GM13977 (cell line): ENCODE measurements around the gene HGF.

Source experiments
- DNase-seq: peaks from one replicate; pipeline ENCODE4 v3.0.0; 2012; ENCODE audit warnings: low spot score
- CTCF ChIP-seq: IDR thresholded peaks from 2 replicates; pipeline ENCODE4 v1.5.1; 2012; ENCODE audit warnings: mild to moderate bottlenecking, control low read depth; ENCODE audit not compliant: insufficient read depth; ENCODE audit errors: extremely low read depth, missing control alignments
- in situ Hi-C: fragments of 300-500 bp; cut with MboI; formaldehyde crosslinking; loops from one replicate; pipeline ENCODE4 v1.12.0; 2022; ENCODE audit warnings: low sequenced_read_pairs, low pct_unique_long_range_greater_than_20kb, mixed read lengths, inconsistent platforms; ENCODE audit not compliant: unreplicated experiment

The HGF gene

GRCh38 chr7:81688622-81689411, 81.0 kb downstream of the HGF start:
- no peak for TF ChIP-seq CTCF
- in situ Hi-C loops, result no loop called here
- DNase-seq, result no peak

- DNase-seq, result no peak
- TF ChIP-seq CTCF, result no peak
- in situ Hi-C loops, result no loop called here
These were observed 82.8 kb downstream of the HGF start for GRCh38 chr7:81687062-81687461.

GRCh38 chr7:81685270-81685868, 84.5 kb downstream of the HGF start:
- no peak for TF ChIP-seq CTCF
- no peak for DNase-seq
- in situ Hi-C loops, result no loop called here

GRCh38 chr7:81684514-81685269, 85.2 kb downstream of the HGF start:
- in situ Hi-C loops, result no loop called here
- no peak for TF ChIP-seq CTCF
- DNase-seq, result peak; percentile 1

GRCh38 chr7:81684033-81684432, 85.8 kb downstream of the HGF start:
- no peak for TF ChIP-seq CTCF
- in situ Hi-C loops, result no loop called here
- DNase-seq, result no peak

GRCh38 chr7:81682873-81683272, 87.0 kb downstream of the HGF start:
- no peak for TF ChIP-seq CTCF

More at GRCh38 chr7:81682873-81683272, 87.0 kb downstream of the HGF start:
- DNase-seq, result no peak
- in situ Hi-C loops, result no loop called here
